ENCODE results near the gene MVB12B.

MVB12B gene

DNA sequence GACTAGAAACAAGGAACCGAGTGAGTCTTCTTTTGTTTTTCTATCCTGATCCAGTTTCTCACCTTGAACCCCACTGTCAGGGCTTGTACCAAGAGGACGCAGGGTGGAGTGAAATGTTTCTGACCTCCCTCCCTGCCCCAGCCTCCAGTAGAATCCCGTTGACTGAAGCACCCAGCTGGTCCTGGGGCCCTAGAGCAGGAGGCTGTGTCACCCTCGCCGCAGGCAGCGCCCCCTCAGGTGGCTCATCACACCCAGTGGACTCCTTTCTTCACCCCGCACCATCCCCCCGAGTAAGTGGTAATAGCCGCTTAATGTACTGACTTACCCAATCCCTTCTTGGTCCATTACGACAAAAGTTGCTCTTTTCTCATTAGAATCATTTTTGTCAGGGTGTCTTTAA is 53.8 kb downstream of the MVB12B start:
- no peak overlapping the region for H3K9ac ChIP-seq (ENCODE audit: insufficient read length, low read depth)
- TF ChIP-seq ZNF274 (IDR thresholded peaks at IDR 0.05; ENCODE audit: low read depth, low read length) (no peak), YY1 (IDR thresholded peaks at IDR 0.05; ENCODE audit: insufficient read depth, insufficient read length) (no peak), SUZ12 (IDR thresholded peaks at IDR 0.05; ENCODE audit: extremely low read depth, insufficient read depth, insufficient read length) (no peak)
- H3K27me3 ChIP-seq (ENCODE audit: insufficient read depth, insufficient read length): no peaks in the 10 kb centered on the region
- DNase-seq (ENCODE audit: low read depth, low spot score): no peak
- H3K4me3 ChIP-seq (ENCODE audit: insufficient read length, low read depth): no peak overlapping the region
- H3K36me3 ChIP-seq (ENCODE audit: insufficient read depth, insufficient read length, low read length): no peaks in the 10 kb centered on the region
- H3K4me1 ChIP-seq (ENCODE audit: insufficient read depth, insufficient read length): peaks cover 17% of the 10 kb centered on the region
- H3K9me3 ChIP-seq (ENCODE audit: insufficient read depth, low read length): no peaks in the 10 kb centered on the region

- Histone ChIP-seq H3K27me3 (ENCODE audit: insufficient read depth, insufficient read length) (no peaks in the 10 kb centered on the region), H3K4me1 (ENCODE audit: insufficient read depth, insufficient read length) (peaks cover 15% of the 10 kb centered on the region), H3K4me3 (ENCODE audit: insufficient read length, low read depth) (no peak overlapping the region), H3K9ac (ENCODE audit: insufficient read length, low read depth) (no peak overlapping the region), H3K9me3 (ENCODE audit: insufficient read depth, low read length) (no peaks in the 10 kb centered on the region), H3K36me3 (ENCODE audit: insufficient read depth, insufficient read length, low read length) (peaks cover under 1% of the 10 kb centered on the region)
- TF ChIP-seq ZNF274 (IDR thresholded peaks at IDR 0.05; ENCODE audit: low read depth, low read length) (no peak), SUZ12 (IDR thresholded peaks at IDR 0.05; ENCODE audit: extremely low read depth, insufficient read depth, insufficient read length) (no peak), YY1 (IDR thresholded peaks at IDR 0.05; ENCODE audit: insufficient read depth, insufficient read length) (no peak)
- no peak for DNase-seq (ENCODE audit: low read depth, low spot score)
These were observed 54.6 kb downstream of the MVB12B start for GRCh38 chr9:126381195-126381594.

DNA sequence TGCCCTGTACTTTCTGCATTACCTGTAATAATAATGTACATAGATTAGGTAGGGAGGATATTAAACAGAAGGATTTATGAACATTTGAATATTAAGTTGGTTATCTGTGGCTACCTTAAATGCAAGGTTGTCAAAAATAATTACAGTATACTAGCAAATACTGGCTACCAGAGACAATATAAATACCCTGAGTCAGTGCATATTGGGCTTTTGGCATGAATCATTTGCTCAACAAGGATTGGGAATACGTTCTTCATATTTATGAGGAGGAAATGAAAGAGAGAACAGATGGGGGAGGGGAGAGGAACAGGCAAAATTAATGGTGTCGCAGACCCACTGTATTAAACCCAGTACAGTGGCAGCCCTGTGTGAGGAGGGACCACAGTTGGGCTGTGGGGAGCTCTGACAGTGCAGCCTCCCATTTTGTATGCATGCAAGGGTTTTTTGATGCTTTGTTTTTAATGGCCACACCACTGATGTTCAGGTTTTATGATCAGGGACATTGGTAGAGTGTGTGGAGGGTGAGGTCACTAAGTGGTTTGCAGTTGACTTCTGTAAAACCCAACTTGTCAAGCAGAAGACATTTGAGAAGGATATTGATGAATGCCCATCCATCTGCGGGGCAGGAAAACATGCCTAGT is 56.9 kb downstream of the MVB12B start:
- TF ChIP-seq YY1 (IDR thresholded peaks at IDR 0.05; ENCODE audit: insufficient read depth, insufficient read length) (no peak), ZNF274 (IDR thresholded peaks at IDR 0.05; ENCODE audit: low read depth, low read length) (no peak), SUZ12 (IDR thresholded peaks at IDR 0.05; ENCODE audit: extremely low read depth, insufficient read depth, insufficient read length) (no peak)
- Histone ChIP-seq H3K27me3 (ENCODE audit: insufficient read depth, insufficient read length) (no peaks in the 10 kb centered on the region), H3K9me3 (ENCODE audit: insufficient read depth, low read length) (no peaks in the 10 kb centered on the region), H3K4me1 (ENCODE audit: insufficient read depth, insufficient read length) (peaks cover 6% of the 10 kb centered on the region), H3K36me3 (ENCODE audit: insufficient read depth, insufficient read length, low read length) (peaks cover 7% of the 10 kb centered on the region), H3K4me3 (ENCODE audit: insufficient read length, low read depth) (no peak overlapping the region), H3K9ac (ENCODE audit: insufficient read length, low read depth) (no peak overlapping the region)
- no peak for DNase-seq (ENCODE audit: low read depth, low spot score)

DNA sequence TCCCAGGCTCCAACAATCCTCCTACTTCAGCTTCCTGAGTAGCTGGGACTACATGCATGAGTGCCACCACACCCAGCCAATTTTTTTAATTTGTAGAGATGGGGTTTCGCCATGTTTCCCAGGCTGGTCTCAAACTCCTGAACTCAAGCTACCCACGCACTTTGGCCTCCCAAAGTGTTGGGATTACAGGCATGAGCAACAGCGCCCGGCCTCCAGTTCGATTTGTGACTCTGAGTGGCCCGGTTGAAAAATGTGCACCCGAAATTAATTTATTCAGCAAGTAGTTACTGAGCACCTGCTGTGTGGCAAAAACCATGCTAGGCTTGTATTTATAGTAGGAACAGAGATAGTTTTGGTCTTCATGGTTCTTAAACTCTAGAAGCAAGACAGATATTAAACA is 58.3 kb downstream of the MVB12B start:
- no peak for DNase-seq (ENCODE audit: low read depth, low spot score)

DNA sequence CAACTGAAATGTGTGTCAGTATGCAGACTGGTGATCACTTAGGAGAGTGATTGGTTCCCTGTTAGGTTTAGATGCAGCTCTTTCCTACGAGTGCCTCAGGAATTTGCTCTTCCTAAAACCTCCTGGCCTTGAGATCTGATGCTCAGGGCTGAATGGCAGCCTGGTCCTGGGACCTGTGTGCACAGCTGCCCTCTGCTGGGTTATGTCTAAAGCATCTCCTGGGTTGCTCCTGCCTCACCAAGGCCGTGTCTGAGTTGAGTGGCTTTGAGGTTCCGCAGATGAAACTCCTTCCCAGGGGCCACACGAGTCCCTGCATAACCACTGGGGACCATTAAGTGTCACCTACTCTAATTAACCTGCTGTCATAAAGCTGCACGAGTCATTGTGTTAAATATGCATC is 59.5 kb downstream of the MVB12B start:
- Histone ChIP-seq H3K4me1 (ENCODE audit: insufficient read depth, insufficient read length) (peaks cover 2% of the 10 kb centered on the region), H3K9me3 (ENCODE audit: insufficient read depth, low read length) (no peaks in the 10 kb centered on the region), H3K4me3 (ENCODE audit: insufficient read length, low read depth) (no peak overlapping the region), H3K27me3 (ENCODE audit: insufficient read depth, insufficient read length) (no peaks in the 10 kb centered on the region), H3K9ac (ENCODE audit: insufficient read length, low read depth) (no peak overlapping the region), H3K36me3 (ENCODE audit: insufficient read depth, insufficient read length, low read length) (peaks cover 7% of the 10 kb centered on the region)
- no peak for TF ChIP-seq SUZ12 (IDR thresholded peaks at IDR 0.05; ENCODE audit: extremely low read depth, insufficient read depth, insufficient read length)
- no peak for TF ChIP-seq ZNF274 (IDR thresholded peaks at IDR 0.05; ENCODE audit: low read depth, low read length)
- TF ChIP-seq YY1 (IDR thresholded peaks at IDR 0.05; ENCODE audit: insufficient read depth, insufficient read length): no peak
- peak; percentile 33 for DNase-seq (ENCODE audit: low read depth, low spot score)

More for the DNA sequence above, 58.3 kb downstream of the MVB12B start:
- no peak overlapping the region for H3K9ac ChIP-seq (ENCODE audit: insufficient read length, low read depth)
- TF ChIP-seq SUZ12 (IDR thresholded peaks at IDR 0.05; ENCODE audit: extremely low read depth, insufficient read depth, insufficient read length): no peak
- no peak for TF ChIP-seq ZNF274 (IDR thresholded peaks at IDR 0.05; ENCODE audit: low read depth, low read length)
- TF ChIP-seq YY1 (IDR thresholded peaks at IDR 0.05; ENCODE audit: insufficient read depth, insufficient read length): no peak
- H3K4me3 ChIP-seq (ENCODE audit: insufficient read length, low read depth): no peak overlapping the region
- H3K36me3 ChIP-seq (ENCODE audit: insufficient read depth, insufficient read length, low read length): peaks cover 7% of the 10 kb centered on the region
- no peaks in the 10 kb centered on the region for H3K27me3 ChIP-seq (ENCODE audit: insufficient read depth, insufficient read length)
- H3K9me3 ChIP-seq (ENCODE audit: insufficient read depth, low read length): no peaks in the 10 kb centered on the region
- peaks cover 2% of the 10 kb centered on the region for H3K4me1 ChIP-seq (ENCODE audit: insufficient read depth, insufficient read length)

DNA sequence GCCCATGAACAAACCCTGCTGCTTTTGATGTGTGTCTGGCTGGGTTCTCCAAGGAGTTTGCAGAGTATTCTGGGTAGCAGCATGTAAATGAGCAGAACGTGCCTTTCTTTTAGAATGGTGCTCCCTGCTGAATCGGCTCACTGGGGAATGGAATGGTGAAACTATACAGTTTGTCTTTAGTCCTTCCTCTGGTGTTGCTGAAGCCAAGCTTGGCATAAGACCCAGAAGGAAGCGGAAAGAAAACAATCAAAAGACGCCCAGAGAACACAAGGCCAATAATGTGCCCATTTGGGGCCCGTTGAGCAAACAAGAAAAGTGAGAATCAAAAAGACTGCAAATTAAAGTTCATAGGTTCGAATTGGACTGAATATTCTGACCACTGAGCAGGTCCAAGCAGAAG is 60.1 kb downstream of the MVB12B start:
- Histone ChIP-seq H3K36me3 (ENCODE audit: insufficient read depth, insufficient read length, low read length) (peaks cover 7% of the 10 kb centered on the region), H3K9ac (ENCODE audit: insufficient read length, low read depth) (no peak overlapping the region), H3K4me1 (ENCODE audit: insufficient read depth, insufficient read length) (no peaks in the 10 kb centered on the region), H3K27me3 (ENCODE audit: insufficient read depth, insufficient read length) (no peaks in the 10 kb centered on the region), H3K4me3 (ENCODE audit: insufficient read length, low read depth) (no peak overlapping the region), H3K9me3 (ENCODE audit: insufficient read depth, low read length) (no peaks in the 10 kb centered on the region)
- no peak for TF ChIP-seq YY1 (IDR thresholded peaks at IDR 0.05; ENCODE audit: insufficient read depth, insufficient read length)
- TF ChIP-seq SUZ12 (IDR thresholded peaks at IDR 0.05; ENCODE audit: extremely low read depth, insufficient read depth, insufficient read length): no peak
- TF ChIP-seq ZNF274 (IDR thresholded peaks at IDR 0.05; ENCODE audit: low read depth, low read length): no peak
- DNase-seq (ENCODE audit: low read depth, low spot score): no peak

- H3K4me3 ChIP-seq (ENCODE audit: insufficient read length, low read depth): no peak overlapping the region
- TF ChIP-seq SUZ12 (IDR thresholded peaks at IDR 0.05; ENCODE audit: extremely low read depth, insufficient read depth, insufficient read length): no peak
- no peak for TF ChIP-seq YY1 (IDR thresholded peaks at IDR 0.05; ENCODE audit: insufficient read depth, insufficient read length)
- no peak for TF ChIP-seq ZNF274 (IDR thresholded peaks at IDR 0.05; ENCODE audit: low read depth, low read length)
- H3K4me1 ChIP-seq (ENCODE audit: insufficient read depth, insufficient read length): peaks cover 2% of the 10 kb centered on the region
- no peaks in the 10 kb centered on the region for H3K9me3 ChIP-seq (ENCODE audit: insufficient read depth, low read length)
- peaks cover 26% of the 10 kb centered on the region for H3K36me3 ChIP-seq (ENCODE audit: insufficient read depth, insufficient read length, low read length)
- DNase-seq (ENCODE audit: low read depth, low spot score): no peak
- H3K9ac ChIP-seq (ENCODE audit: insufficient read length, low read depth): no peak overlapping the region
- H3K27me3 ChIP-seq (ENCODE audit: insufficient read depth, insufficient read length): no peaks in the 10 kb centered on the region
These were observed 62.5 kb downstream of the MVB12B start for GRCh38 chr9:126388964-126389708.
